K562 (cell line): ENCODE results near the gene PNMA8A. TPM values are rescaled to one million over a fixed set of nuclear protein-coding genes. Genes with fewer than 3 reads are reported as not detected.

Source experiments
- ATAC-seq: fragments of 200-7000 bp; cut with Tn5 transposase; 3 replicates; pipeline ENCODE4 v1.9.1; 2020; ENCODE audit warnings: moderate library complexity
- BruUV-seq: library from RNA; stranded (reverse); fragments of 400-500 nt; replicated peaks from 2 replicates; lab custom pipeline; 2021; lab: Mats Ljungman, UMichigan
- CTCF ChIA-PET: fragments of 300-600 bp; formaldehyde crosslinking; extraction: SDS; loops from one replicate; lab custom pipeline; 2021; ENCODE audit warnings: low intra/inter-chr PET ratio; lab: Yijun Ruan, JAX
- POLR2A ChIA-PET: fragments of 300-600, 350-650 bp; sonication (Branson Sonifier 250); formaldehyde crosslinking; extraction: SDS; loops from one replicate; lab custom pipeline; 2021; ENCODE audit warnings: antibody characterized with exemption, inconsistent platforms; lab: Yijun Ruan, JAX
- DNase-seq, 4 experiments: peaks; one replicate each; pipeline versions ENCODE4 v3.0.0 to v3.0.0-alpha.2; 2011 to 2018; ENCODE audit warnings: low spot score in 3 of 4, mixed read lengths in 3 of 4; ENCODE audit errors: extremely low read depth in 1 of 4
- FAIRE-seq: peaks from 2 replicates; lab custom pipeline; 2011; peaks lifted over from hg19 to GRCh38; lab: Jason Lieb, UNC
- H2AFZ ChIP-seq: 2 replicates; pipeline ENCODE4 v1.6.0; 2011; ENCODE audit warnings: low read depth, low read length, control low read depth, inconsistent platforms
- H3K27ac ChIP-seq: fragments of 200-600 bp; 3 replicates; pipeline ENCODE4 v1.8.0; 2011; ENCODE audit warnings: low read depth, mild to moderate bottlenecking, control low read depth, inconsistent platforms, low read length, moderate library complexity, mixed read lengths; ENCODE audit errors: extremely low read depth
- H3K27me3 ChIP-seq, 2 experiments: fragments of 300-600 bp in 1 of 2; 2 replicates in 1 of 2; 3 replicates in 1 of 2; pipeline versions ENCODE4 v1.6.0 to v1.8.0; 2011; ENCODE audit warnings: inconsistent platforms in 2 of 2, low read length in 2 of 2, mild to moderate bottlenecking in 1 of 2, mixed read lengths in 1 of 2, moderate library complexity in 1 of 2; ENCODE audit not compliant: control insufficient read depth in 2 of 2, insufficient read depth in 2 of 2
- H3K36me3 ChIP-seq: fragments of 300-600 bp; 3 replicates; pipeline ENCODE4 v1.8.0; 2011; ENCODE audit warnings: mild to moderate bottlenecking, low read length, inconsistent platforms; ENCODE audit not compliant: control insufficient read depth, insufficient read depth
- H3K4me1 ChIP-seq, 2 experiments: fragments of 200-600 bp in 1 of 2; replicated peaks in 1 of 2; 2 replicates in 1 of 2; 3 replicates in 1 of 2; pipeline versions ENCODE4 v1.5.1 to v1.8.0; 2011; ENCODE audit warnings: inconsistent platforms in 2 of 2, low read length in 2 of 2, mild to moderate bottlenecking in 1 of 2, mixed read lengths in 1 of 2, moderate library complexity in 1 of 2; ENCODE audit not compliant: control insufficient read depth in 2 of 2, insufficient read depth in 2 of 2
- H3K4me2 ChIP-seq: 2 replicates; pipeline ENCODE4 v1.6.1; 2011; ENCODE audit warnings: low read length, control low read depth, inconsistent platforms, mixed read lengths; ENCODE audit not compliant: insufficient read depth
- H3K4me3 ChIP-seq: fragments of 200-600 bp; sonication (generic), shearing (Covaris generic); 2 replicates; pipeline ENCODE4 v1.5.1; 2016; ENCODE audit warnings: control low read depth, inconsistent platforms
- H3K79me2 ChIP-seq: fragments of 200-600 bp; 3 replicates; pipeline ENCODE4 v1.8.0; 2011; ENCODE audit warnings: low read length, inconsistent platforms; ENCODE audit not compliant: control insufficient read depth, insufficient read depth
- H3K9ac ChIP-seq, 2 experiments: 2 replicates each; pipeline versions ENCODE4 v1.6.0 to v1.6.1; 2011; ENCODE audit warnings: low read depth in 2 of 2, low read length in 2 of 2, control low read depth in 1 of 2, inconsistent platforms in 1 of 2, mild to moderate bottlenecking in 1 of 2, mixed read lengths in 1 of 2; ENCODE audit not compliant: insufficient read depth in 1 of 2
- H3K9me1 ChIP-seq: one replicate; pipeline ENCODE4 v1.6.0; 2011; ENCODE audit warnings: inconsistent platforms, mild to moderate bottlenecking, low read length, moderate library complexity; ENCODE audit not compliant: control insufficient read depth, insufficient read depth
- H3K9me3 ChIP-seq: replicated peaks from 2 replicates; pipeline ENCODE4 v1.5.1; 2011; ENCODE audit warnings: low read depth, low read length, inconsistent platforms; ENCODE audit not compliant: control insufficient read depth, insufficient read depth
- H4K20me1 ChIP-seq: replicated peaks from 2 replicates; pipeline ENCODE4 v1.6.1; 2011; ENCODE audit warnings: low read length, inconsistent platforms, mixed read lengths; ENCODE audit not compliant: control insufficient read depth, insufficient read depth
- CBX3 ChIP-seq, 2 experiments: IDR thresholded peaks; 1 replicate in 1 of 2; 2 replicates in 1 of 2; pipeline ENCODE4 v1.6.1; 2012; ENCODE audit warnings: inconsistent platforms in 2 of 2, low read length in 2 of 2, borderline replicate concordance in 1 of 2, control low read depth in 1 of 2
- CREBBP ChIP-seq: IDR thresholded peaks from one replicate; pipeline ENCODE4 v1.6.1; 2012; ENCODE audit warnings: low read depth, mild to moderate bottlenecking, control low read depth, inconsistent platforms, low read length
- FOXP1 ChIP-seq: sonication (generic); formaldehyde crosslinking; IDR thresholded peaks from 2 replicates; pipeline ENCODE4 v1.8.0; 2022; ENCODE audit warnings: mild to moderate bottlenecking, missing genetic modification reagents
- IRF2 ChIP-seq: sonication (generic); formaldehyde crosslinking; IDR thresholded peaks from 2 replicates; pipeline ENCODE4 v1.8.1; 2022; ENCODE audit warnings: mild to moderate bottlenecking, missing genetic modification reagents
- MAFG ChIP-seq: fragments of 450-650 bp; conservative IDR thresholded peaks from 2 replicates; pipeline ENCODE4 v1.6.1; 2016; ENCODE audit warnings: missing genetic modification characterization, missing compliant biosample characterization
- MEF2D ChIP-seq: conservative IDR thresholded peaks from 2 replicates; pipeline ENCODE4 v1.6.1; 2016; ENCODE audit warnings: low read depth, missing genetic modification characterization, missing compliant biosample characterization
- SRSF3 ChIP-seq: fragments of 200-400 bp; formaldehyde crosslinking; IDR thresholded peaks from 2 replicates; pipeline ENCODE4 v1.6.1; 2016; ENCODE audit warnings: mild to moderate bottlenecking, low read length, moderate library complexity; ENCODE audit not compliant: insufficient read depth
- ZKSCAN8 ChIP-seq: fragments of 200-800 bp; sonication (Bioruptor generic); IDR thresholded peaks from 2 replicates; pipeline ENCODE4 v1.6.1; 2016; ENCODE audit warnings: missing genetic modification characterization, missing compliant biosample characterization
- ZNF133 ChIP-seq: fragments of 250-450 bp; sonication (Bioruptor Pico); IDR thresholded peaks from 2 replicates; pipeline ENCODE4 v1.4.0; 2020; ENCODE audit warnings: mild to moderate bottlenecking
- WGBS: fragments of 100-300 bp; shearing (Covaris generic); methylation state at CpG from one replicate; pipeline ENCODE4 v1.1.6; 2016; ENCODE audit warnings: low coverage, mixed read lengths; ENCODE audit not compliant: insufficient coverage; ENCODE audit errors: missing lambda C conversion rate; 5-methylcytosine and 5-hydroxymethylcytosine counted together
- in situ Hi-C: fragments of 300-500 bp; cut with MboI; formaldehyde crosslinking; loops from 4 replicates; pipeline ENCODE4 v1.15.0; 2018; ENCODE audit warnings: inconsistent platforms, mixed read lengths
- intact Hi-C: fragments of 100-400 bp; cut with micrococcal nuclease; formaldehyde crosslinking; loops from 2 replicates; pipeline ENCODE4 v1.14.2; 2022
- polyA plus RNA-seq, 8 experiments: library from polyadenylated mRNA; depleted of rRNA in 4 of 8; stranded (reverse) in 5 of 8; unstranded in 3 of 8; fragments of >200 nt; fragmentation: Nextera tagmentation in 2 of 8; fragmentation: Illumina TruSeq in 1 of 8; extraction: Ambion mirVana in 2 of 8; extraction: Trizol in 1 of 8; gene quantifications; 2 replicates each; pipeline versions ENCODE4 v1.2.1 to v1.2.3, GENCODE V29; 2011 to 2014; ENCODE audit warnings: inconsistent platforms in 1 of 8, missing spikeins in 1 of 8
- total RNA-seq, 7 experiments: library from RNA; depleted of rRNA in 6 of 7; stranded (reverse); fragments of >200 nt in 6 of 7; fragmentation: Illumina TruSeq in 2 of 7; extraction: Trizol in 2 of 7; gene quantifications; 2 replicates each; pipeline versions ENCODE4 v1.2.1 to v1.2.3, GENCODE V29; 2011 to 2021; ENCODE audit warnings: low replicate concordance in 1 of 7
- TF ChIP-seq, protein P1 (sequence below): fragments of 250-450 bp; sonication (Bioruptor Pico); IDR thresholded peaks from 2 replicates; pipeline ENCODE4 v1.8.0; 2021; ENCODE audit warnings: moderate library complexity, mild to moderate bottlenecking, inconsistent platforms
- TF ChIP-seq, protein P2 (sequence below): sonication (generic); formaldehyde crosslinking; IDR thresholded peaks from 2 replicates; pipeline ENCODE4 v1.8.0; 2022; ENCODE audit warnings: missing genetic modification reagents, mild to moderate bottlenecking, borderline replicate concordance
- TF ChIP-seq, protein P3 (sequence below): sonication (generic); formaldehyde crosslinking; IDR thresholded peaks from 2 replicates; pipeline ENCODE4 v1.8.1; 2023; ENCODE audit warnings: mild to moderate bottlenecking, missing genetic modification reagents
- TF ChIP-seq, protein P4 (sequence below): fragments of 450-650 bp; formaldehyde crosslinking; IDR thresholded peaks from 2 replicates; pipeline ENCODE4 v1.4.0; 2020; ENCODE audit warnings: mild to moderate bottlenecking, mixed read lengths

PNMA8A gene
- total and polyA plus RNA-seq, 9 of the 15 experiments (the other 6 are each of a cell fraction or from before 2014, with no cell fraction given): 6.6 to 23.8 (median 14.9) TPM

DNA sequence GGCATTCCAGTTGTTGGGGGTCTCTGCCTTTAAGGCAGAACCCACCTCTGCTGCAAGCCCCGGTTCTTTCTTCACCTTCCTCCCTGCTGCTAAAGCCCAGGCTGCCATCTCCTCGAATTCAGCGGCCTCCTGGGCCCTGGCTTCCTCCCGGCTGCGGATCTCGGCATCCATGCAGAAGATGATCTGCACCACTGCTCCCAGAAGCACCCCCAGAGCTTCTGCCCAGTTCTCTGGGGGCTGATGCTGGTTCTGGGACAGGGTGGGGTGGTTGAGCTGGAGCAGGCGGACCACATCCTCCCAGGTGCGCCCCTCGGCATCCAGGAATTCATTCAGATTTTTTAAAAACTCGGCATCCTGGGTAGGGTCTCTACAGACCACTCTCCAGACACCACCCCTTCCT is 987 bp downstream of the PNMA8A start:
- intact Hi-C loops: no loop called here
- in situ Hi-C loops: no loop called here
- DNase-seq (no peak), ATAC-seq (no peak), FAIRE-seq (no peak)
- Histone ChIP-seq H3K9ac (peak overlapping the region; percentile 84 to 90), H3K4me3 (peak overlapping the region; percentile 74), H2AFZ (no peak overlapping the region; the same call in 1 of the 2 replicates), H3K27ac (no peak overlapping the region; the same call in 2 of the 3 replicates), H3K27me3 (peaks cover 4 to 18% of the 10 kb centered on the region in 2 experiments; a peak in 4 of 5 replicates), H3K79me2 (peaks cover 12% of the 10 kb centered on the region), H3K4me1 (peaks cover 2 to 22% of the 10 kb centered on the region in 2 experiments; a peak in 3 of 5 replicates), H3K36me3 (peaks cover 24% of the 10 kb centered on the region; the same call in 2 of the 3 replicates), H3K9me3 (no peaks in the 10 kb centered on the region), H3K9me1 (no peaks in the 10 kb centered on the region), H4K20me1 (no peaks in the 10 kb centered on the region), H3K4me2 (peak overlapping the region; percentile 93)
- ChIA-PET CTCF (no interaction called here), POLR2A (interaction anchor here (0.6 to 1.3 kb wide), 2 partner anchors 11 to 21 kb away, joined by 3 read pairs; no protein-coding TSS in a partner anchor)
- 40% methylated on average over 10 of the region's 10 CpGs for WGBS
- TSS peak; percentile 65 for BruUV-seq
- TF ChIP-seq CREBBP (no peak), MAFG (tag) (no peak), ZNF133 (no peak), SRSF3 (no peak), CBX3 (IDR thresholded peaks at IDR 0.05; ENCODE audit: borderline replicate concordance in 1 of 2, low read length in 2 of 2) (no peak), ZKSCAN8 (no peak), FOXP1 (CRISPR knock-in tag) (no peak), IRF2 (CRISPR knock-in tag) (no peak), MEF2D (tag) (no peak)
- TF ChIP-seq, protein P1, sequence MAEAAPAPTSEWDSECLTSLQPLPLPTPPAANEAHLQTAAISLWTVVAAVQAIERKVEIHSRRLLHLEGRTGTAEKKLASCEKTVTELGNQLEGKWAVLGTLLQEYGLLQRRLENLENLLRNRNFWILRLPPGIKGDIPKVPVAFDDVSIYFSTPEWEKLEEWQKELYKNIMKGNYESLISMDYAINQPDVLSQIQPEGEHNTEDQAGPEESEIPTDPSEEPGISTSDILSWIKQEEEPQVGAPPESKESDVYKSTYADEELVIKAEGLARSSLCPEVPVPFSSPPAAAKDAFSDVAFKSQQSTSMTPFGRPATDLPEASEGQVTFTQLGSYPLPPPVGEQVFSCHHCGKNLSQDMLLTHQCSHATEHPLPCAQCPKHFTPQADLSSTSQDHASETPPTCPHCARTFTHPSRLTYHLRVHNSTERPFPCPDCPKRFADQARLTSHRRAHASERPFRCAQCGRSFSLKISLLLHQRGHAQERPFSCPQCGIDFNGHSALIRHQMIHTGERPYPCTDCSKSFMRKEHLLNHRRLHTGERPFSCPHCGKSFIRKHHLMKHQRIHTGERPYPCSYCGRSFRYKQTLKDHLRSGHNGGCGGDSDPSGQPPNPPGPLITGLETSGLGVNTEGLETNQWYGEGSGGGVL (CRISPR knock-in tag): no peak
- TF ChIP-seq, protein P2, sequence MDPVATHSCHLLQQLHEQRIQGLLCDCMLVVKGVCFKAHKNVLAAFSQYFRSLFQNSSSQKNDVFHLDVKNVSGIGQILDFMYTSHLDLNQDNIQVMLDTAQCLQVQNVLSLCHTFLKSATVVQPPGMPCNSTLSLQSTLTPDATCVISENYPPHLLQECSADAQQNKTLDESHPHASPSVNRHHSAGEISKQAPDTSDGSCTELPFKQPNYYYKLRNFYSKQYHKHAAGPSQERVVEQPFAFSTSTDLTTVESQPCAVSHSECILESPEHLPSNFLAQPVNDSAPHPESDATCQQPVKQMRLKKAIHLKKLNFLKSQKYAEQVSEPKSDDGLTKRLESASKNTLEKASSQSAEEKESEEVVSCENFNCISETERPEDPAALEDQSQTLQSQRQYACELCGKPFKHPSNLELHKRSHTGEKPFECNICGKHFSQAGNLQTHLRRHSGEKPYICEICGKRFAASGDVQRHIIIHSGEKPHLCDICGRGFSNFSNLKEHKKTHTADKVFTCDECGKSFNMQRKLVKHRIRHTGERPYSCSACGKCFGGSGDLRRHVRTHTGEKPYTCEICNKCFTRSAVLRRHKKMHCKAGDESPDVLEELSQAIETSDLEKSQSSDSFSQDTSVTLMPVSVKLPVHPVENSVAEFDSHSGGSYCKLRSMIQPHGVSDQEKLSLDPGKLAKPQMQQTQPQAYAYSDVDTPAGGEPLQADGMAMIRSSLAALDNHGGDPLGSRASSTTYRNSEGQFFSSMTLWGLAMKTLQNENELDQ (CRISPR knock-in tag): no peak
- TF ChIP-seq, protein P3, sequence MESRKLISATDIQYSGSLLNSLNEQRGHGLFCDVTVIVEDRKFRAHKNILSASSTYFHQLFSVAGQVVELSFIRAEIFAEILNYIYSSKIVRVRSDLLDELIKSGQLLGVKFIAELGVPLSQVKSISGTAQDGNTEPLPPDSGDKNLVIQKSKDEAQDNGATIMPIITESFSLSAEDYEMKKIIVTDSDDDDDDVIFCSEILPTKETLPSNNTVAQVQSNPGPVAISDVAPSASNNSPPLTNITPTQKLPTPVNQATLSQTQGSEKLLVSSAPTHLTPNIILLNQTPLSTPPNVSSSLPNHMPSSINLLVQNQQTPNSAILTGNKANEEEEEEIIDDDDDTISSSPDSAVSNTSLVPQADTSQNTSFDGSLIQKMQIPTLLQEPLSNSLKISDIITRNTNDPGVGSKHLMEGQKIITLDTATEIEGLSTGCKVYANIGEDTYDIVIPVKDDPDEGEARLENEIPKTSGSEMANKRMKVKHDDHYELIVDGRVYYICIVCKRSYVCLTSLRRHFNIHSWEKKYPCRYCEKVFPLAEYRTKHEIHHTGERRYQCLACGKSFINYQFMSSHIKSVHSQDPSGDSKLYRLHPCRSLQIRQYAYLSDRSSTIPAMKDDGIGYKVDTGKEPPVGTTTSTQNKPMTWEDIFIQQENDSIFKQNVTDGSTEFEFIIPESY (CRISPR knock-in tag): no peak
- TF ChIP-seq, protein P4, sequence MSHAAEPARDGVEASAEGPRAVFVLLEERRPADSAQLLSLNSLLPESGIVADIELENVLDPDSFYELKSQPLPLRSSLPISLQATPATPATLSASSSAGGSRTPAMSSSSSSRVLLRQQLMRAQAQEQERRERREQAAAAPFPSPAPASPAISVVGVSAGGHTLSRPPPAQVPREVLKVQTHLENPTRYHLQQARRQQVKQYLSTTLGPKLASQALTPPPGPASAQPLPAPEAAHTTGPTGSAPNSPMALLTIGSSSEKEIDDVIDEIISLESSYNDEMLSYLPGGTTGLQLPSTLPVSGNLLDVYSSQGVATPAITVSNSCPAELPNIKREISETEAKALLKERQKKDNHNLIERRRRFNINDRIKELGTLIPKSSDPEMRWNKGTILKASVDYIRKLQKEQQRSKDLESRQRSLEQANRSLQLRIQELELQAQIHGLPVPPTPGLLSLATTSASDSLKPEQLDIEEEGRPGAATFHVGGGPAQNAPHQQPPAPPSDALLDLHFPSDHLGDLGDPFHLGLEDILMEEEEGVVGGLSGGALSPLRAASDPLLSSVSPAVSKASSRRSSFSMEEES (CRISPR knock-in tag): no peak
